Tongue (tissue), 2 donors: ENCODE measurements around the gene KRT28. TPM values are rescaled to one million over a fixed set of nuclear protein-coding genes. Genes with fewer than 3 reads are reported as not detected.
"Not testable (repeated sequence)": the region's sequence is repeated elsewhere in the genome, so short reads cannot be mapped to it uniquely, and the experiment has no call there.

Source experiments
- DNase-seq: peaks from one replicate; pipeline ENCODE4 v3.0.0-alpha.2; 2015
- total RNA-seq: library from RNA; depleted of rRNA; stranded (reverse); fragments of >200 nt; gene quantifications from one replicate; pipeline ENCODE4 v1.2.3, GENCODE V29; 2014

KRT28 gene
- total RNA-seq, 1 donor from 2014 or later = not detected

DNA sequence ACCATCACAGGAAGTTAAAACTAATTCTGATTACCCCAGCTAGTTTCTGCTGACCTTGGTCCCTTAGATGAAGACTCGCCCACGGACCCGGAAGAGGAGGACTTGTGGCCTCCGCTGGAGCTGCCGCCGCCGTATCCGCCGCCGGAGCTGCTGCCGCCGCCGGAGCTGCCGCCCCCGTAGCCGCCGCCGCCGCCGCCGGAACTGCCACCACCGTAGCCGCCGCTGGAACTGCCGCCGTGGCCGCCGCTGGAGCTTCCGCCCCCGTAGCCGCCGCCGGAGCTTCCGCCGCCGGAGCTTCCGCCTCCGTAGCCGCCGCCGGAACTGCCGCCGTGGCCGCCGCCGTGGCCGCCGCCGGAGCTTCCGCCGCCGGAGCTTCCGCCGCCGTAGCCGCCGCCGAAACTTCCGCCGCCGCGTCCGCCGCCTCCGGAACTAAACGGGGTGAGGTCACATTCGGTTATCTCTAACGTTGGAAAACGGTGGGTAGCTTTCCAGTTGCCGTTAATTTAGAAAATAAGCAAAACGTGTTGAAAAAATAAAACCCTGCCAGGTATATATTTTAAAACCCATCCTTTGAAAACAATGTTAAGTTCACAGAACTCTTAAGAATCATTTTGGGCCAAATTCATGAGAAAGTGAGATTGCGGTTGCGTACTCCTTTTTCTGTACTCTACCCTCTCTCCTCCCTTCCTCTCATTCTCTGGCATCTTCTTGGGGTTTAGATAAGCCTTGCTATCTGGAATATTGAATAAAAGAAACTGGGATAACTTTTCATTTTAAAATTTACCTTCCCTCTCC is 19.2 kb upstream of the KRT28 start:
- DNase-seq = peak; percentile 93

DNA sequence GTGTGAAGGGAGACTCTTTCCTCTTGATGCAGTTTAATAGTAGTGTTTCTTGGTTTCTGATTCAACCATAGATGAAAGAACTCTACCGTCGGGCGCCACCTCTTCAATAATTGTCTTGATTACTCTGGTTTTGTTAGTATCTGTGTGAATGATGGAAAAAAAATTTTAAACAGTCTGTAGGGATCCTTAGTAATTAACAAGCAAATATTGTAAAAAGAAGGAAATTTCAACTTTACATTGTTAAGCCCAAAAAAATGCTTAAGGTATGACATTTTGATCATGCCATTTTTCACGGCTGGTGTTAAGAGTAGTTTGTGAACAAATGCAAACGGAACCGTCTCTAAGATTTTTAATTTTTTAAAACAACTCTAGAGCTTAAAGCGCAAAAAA is 18.6 kb upstream of the KRT28 start:
- DNase-seq = no peak

DNA sequence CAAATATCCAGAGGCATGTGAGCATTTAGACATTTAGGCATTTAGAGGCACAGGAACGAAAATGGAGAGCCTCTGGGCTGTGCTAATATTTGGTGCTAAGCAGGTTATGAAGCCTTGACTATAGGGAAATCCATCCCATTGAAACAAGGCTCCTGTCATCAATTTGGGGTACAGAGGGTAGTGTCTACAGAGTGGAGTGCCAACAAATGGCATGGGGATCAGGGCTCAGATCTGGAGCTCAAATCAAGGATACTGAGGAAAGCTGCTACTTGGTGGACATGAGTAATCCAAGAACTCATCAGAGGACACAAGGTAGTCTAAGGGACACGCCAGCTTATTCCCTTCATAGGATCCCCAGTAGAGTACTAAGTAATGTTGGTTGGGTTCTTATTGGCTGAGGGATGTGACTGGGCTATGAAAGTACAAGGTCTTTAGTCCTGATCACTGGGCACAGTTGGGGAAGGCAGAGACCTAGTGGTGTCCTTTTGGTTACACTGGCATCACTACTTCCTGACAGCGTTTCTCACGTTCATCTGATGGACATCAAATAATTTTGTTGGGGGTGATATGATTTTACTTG is 17.4 kb upstream of the KRT28 start:
- no peak for DNase-seq

DNA sequence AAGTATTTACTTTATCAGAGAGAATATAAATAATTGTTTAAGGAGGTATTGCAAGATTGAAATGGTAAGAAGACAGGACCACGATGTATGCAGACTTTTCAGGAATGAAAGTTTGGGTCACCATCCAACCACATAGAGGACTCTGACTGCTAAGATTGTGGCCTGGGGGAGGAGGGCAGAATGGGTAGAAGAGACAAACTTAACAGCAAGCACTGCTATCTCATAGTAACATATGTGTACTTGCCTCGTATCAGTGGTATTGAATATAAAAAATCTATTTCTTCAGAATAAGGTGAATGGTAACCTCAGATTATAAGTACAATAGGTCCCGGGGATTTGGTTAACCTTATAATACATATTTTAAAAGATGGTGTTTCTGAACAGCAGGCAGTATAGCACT is 16.8 kb upstream of the KRT28 start:
- DNase-seq = no peak

DNA sequence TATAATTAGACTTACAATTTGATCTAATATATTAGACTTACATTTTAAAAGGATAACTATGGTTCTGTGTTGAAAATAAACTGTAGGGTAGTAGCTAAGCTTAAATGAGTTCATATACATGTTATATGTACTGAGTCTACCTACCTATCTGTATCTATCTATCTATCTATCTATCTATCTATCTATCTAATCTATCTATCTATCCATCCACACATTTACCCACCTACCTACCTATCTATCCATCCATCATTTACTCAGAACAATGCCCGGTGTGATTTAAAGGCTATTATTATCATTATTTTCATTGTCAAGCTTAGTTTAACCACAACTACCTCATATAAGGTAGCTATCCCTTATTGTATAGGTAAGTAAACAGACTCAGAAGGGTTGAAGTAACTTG is 15.6 kb upstream of the KRT28 start:
- no peak for DNase-seq

DNA sequence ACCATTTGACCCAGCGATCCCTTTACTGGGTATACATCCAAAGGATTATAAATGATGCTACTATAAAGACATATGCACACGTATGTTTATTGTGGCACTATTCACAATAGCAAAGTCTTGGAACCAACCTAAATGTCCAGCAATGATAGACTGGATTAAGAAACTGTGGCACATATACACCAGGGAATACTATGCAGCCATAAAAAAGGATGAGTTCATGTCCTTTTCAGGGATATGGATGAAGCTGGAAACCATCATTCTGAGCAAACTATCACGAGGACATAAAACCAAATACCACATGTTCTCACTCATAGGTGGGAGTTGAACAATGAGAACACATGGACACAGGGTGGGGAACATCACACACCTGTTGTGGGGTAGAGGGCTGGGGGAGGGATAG is 14.9 kb upstream of the KRT28 start:
- not testable (repeated sequence) for DNase-seq

DNA sequence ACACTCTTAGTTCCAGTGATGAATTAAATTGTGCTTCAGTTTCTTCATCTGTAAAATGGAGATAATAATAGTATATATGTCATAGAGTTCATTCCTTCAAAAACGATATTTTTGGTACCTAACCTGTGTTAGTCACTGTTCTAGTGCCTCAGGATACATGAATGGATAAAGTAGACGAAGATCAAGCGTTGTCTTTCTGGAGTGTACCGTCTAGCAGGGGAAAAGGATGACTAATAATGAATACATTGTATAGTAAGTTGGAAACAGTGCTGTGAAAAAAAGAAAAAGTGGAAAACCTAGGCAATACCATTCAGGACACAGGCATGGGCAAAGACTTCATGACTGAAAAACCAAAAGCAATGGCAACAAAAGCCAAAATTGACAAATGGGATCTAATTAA is 14.0 kb upstream of the KRT28 start:
- DNase-seq = no peak

DNA sequence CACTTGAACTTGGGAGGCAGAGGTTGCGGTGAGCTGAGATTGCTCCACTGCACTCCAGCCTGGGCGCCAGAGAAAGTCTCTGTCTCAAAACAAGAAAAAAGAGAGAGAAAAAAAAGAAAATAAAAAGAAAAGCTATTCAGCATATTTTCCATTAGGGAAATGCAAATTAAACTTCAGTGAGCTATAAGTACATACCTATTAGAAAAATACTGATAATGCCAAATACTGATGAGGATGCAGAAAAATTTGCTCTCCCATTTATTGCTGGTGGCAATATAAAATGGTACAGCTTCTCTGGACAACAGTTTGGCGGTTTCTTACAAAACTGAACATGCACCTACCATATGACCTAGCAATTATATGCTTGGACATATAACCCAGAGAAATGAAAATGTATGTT is 12.9 kb upstream of the KRT28 start:
- no peak for DNase-seq

DNA sequence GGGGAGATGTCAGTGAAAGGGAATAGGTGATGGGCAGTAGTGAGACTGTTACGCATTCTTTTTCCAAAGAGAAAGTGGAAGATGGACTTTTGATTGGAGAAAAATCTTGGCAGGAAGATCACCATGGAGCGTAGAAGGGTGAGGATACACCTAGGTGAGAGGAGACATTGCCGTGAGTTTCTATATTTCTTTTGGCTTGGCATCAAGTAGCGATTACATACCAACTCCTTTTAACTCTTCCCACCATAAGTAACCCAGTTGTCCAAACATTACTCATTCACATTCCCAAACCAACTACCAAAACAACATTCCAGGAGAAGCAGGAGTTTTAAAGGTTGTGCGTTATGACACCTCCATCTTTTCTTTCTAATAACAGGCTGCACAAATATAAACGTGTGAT is 10.7 kb upstream of the KRT28 start:
- DNase-seq = no peak

DNA sequence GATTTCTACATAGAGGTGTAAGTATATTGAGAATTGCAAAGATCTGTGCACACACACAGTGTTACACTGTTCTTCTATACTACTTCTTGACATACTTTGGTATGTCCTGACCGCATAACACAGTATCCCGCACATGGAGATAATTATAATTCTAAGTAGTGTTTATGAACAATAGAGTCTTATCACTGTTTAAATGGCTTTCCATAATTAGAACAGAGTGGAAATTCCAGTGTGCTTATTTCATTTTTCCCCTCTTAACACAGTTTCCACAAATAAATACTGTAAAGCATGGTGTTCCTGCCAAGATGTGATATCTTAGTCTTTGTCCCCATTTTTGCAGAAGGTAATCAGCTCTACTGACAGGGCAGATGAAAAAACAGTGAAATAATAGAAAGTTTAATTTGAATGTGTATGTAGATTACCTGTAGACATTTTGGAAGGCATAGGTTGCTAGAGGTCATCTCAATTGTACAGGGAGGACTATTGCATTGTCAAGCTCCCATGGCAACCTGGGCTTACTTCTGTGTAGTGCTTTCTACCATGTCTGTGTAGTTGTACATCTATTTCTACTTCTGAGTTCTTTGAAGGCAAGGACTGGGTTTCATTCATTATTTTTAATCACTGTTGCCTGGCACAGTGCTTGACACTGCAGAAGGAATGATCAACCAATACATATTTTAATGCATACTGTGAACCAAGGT is 10.1 kb upstream of the KRT28 start:
- no peak for DNase-seq

DNA sequence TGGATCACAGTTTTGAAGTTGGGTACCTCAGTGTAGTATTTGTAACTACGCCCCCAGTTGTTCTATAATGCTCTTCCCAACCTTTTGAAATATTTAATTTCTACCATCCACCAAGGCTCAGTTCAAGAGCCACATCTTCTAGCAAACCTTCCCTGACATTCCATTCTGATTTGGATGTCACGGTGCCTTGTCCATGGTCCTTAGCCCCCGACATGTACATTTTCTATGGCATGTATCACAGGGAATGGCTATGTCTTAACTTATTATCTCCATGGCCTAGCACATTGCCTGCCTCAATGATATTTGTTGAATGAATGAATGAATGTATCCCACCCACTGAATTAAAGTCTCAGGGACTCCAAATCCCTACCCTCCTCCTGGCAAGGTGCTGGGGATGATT is 6.4 kb upstream of the KRT28 start:
- DNase-seq = no peak

DNA sequence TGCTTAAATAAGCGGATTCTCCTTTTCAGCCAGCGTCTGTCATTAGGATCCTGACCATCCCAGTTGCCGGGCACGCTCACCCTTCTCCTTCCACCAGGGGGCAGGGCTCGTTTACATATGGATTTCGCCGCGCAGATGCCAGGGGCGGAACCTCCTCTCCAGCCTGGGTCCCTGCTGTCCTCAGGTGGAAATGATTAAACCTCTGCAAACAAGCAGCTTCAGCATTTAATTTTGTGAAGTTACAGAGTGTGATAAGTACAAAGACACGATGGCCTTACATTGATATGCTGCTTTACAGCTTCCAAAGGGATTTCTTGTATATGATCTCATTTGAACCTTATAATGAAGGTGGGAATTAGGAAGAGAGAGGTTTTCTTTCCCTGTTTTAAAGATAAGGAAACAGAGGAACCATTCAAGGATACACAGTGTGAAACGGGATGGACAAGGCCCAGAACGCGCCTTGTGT is 3.9 kb upstream of the KRT28 start:
- peak; percentile 89 for DNase-seq

DNA sequence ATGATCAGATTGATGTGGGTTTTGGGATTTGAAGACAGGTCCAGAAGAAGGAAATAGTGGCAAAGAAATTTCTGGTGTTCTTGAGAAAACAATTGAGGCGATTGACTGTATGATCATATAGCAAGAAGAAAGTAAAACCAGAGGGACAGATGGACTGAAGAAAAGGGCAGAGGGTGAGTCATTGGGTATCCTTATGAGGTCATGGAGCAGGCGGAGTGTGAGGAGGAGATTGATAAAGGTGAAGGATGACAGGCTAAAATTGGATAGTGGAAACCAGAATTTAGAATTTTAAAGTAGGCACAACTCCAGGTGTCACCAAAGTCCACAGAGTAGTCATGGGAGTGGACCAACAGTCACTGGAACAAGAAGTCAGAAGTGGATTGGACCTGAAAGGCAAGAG is 1.4 kb upstream of the KRT28 start:
- no peak for DNase-seq

DNA sequence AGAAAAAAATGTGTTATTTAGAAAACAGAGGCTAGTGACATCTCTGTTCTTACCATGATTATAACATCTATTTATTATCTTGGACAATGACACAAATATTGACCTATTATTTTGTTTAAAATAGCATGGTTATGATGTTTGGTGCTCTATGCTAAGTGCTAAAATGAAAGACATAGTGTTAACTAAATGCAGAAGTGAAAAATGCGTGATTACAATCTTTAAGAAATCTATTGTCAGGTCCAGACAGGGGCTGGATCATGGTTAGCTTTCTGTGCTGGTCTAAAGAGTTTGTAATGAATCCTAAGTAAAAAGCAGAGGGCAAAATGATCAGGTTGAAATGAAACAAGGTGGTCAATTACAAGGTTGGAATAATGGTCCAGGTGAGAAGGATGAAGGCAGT is 622 bp upstream of the KRT28 start:
- no peak for DNase-seq

DNA sequence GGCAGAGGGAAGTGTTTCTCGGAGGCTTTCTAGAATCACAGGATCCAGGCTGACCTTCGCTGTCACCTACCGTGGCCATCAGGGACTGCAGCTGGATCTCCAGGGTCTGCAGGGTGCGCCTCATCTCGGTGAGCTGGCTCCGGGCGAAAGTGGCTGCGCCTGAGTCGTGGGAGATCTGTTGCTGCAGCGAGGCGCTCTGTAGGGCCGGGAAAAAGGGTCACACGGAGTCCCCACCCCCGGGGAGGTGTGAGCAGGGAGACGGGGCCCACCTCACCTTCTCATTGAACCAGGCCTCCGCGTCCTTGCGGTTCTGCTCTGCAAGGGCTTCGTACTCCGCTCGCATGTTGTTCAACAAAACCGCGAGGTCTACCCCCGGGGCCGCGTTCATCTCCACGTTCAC is 2.9 kb downstream of the KRT28 start:
- DNase-seq = no peak

DNA sequence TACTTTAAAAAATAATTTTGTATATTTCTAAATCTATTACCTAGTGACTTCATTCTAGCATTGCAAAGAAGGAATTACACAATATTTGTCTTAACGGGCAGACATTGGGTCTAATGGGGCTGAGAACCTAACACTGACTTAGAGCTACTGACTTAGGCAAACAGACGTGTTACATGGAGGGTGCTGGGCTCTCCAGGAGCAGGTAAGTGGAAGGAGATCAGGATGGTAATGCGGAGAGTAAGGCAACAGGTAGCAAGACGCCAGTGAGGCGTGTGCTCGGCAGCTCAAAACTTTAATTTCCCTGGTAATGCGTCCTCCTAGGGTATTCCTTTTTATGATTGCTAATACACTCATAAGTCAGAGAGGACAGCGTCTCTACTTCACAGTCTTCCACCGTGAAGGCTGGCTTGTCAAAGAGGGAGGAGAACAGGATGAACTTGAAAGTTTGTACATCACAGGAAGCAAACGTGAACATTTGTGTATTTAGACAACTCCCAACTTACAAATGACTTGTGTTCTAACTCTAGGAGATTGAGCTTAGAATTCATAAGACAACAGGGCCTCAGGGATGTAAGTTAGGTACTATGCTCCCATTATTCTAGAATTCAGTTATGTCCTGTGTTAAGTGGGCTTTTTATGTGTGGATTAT is 4.6 kb downstream of the KRT28 start:
- no peak for DNase-seq

DNA sequence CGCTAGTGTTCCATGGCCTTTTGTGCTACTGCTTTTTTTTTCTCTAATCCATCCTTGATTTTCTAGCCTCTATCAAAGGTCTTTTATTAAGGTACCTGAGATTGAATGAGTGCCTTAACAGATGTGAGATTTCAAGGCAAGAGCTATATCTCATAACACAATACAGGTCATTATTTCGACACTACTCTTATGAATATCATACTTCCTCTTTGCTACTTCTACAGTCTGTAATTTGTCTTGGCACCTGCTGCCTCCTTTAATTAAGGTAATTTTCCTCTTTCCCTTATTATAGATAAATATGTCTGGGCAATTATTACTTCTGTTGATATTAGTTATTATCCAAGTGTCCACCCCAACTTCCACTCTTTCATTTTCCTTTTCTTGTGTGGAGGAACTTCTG is 5.3 kb downstream of the KRT28 start:
- DNase-seq = no peak

DNA sequence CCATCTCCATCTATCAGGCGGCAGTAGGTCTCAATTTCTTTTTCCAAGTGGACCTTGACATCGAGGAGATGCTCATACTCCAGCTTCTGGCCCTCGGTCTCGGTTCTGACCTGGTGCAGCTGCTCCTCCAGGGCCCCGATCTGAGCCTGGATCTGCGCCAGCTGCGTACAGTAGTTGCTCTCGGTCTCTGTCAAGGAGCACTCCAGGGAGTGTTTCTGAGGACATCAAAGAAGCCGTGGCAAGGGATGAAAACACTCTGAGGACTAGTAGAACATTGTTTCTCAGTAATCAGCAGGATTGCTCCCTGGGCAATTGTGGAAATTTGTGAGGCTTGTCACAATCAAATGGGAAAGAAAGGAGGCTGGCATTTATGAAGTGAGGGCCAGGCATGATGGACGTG is 5.9 kb downstream of the KRT28 start:
- no peak for DNase-seq

DNA sequence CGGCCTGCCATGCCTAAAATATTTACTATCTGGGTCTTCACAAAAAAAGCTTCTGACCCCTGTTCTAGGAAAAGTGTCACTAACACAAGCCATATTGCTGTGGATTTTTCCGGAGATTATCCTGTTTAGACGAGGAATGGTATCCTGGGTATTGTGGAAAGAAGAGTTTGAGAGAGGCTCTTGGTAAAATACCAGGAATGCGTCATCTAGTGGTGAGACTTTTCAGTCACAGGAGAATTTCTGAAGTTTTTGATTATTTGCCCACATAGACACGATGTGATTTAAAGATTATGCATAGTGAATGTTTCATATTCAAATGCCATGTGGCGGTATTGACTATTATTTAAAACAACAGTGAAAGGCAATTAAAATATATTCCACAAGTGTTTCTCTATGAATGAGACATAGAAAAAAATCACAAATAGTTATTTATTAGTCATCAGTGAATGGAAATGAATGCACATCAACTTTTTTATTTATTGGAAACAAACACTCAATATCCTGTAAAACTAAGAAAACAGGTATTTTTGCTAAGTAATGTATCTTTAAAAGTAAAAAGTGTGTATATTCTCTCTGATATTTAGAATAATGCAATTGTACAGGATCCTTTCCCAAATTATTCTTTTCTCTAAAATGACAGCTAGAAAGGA is 7.8 kb downstream of the KRT28 start:
- DNase-seq = peak; percentile 78

DNA sequence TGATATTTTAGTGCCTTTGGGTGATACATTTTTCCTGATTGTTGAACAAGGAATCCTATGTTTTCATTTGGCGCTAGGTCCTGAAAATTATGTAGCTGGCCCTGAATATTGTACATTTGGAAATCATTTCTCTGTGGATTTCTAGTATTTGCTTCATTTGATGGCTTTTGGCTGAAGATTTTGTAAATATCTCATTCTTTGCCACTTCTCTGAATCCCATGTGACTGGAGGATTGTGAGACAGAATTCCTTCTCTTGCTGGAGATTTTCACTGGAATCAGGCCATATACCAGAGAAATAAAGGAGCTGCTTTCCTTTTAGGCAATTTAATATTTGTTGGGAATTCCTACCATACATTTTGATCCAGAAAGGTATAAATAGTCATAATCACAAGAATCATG is 8.6 kb downstream of the KRT28 start:
- DNase-seq = peak; percentile 43

DNA sequence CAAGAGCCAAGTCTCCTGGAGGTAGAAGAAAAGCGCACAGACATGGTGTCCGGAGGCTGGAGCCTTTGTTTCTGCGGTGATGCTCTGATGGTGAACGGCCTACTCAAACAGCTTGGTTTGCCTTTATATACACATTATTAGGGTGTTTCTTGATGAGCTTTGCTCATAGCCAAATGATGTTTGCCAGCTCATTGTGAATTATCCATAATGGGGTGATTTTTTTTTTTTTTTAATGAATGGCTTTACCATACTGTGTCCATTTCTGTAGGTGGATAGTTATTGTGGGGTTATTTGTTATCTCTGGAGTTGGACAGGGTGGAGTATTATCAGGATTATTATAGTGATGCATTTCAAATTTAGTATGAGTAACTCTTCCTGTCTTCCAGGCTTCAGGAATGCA is 17.3 kb downstream of the KRT28 start, which contains the start of gene KRT27:
TSS of gene KRT27 (minus strand) at position 101 of the 400 bp plus-strand sequence. CDS start at position 44, 57 bp downstream.
- DNase-seq = no peak

DNA sequence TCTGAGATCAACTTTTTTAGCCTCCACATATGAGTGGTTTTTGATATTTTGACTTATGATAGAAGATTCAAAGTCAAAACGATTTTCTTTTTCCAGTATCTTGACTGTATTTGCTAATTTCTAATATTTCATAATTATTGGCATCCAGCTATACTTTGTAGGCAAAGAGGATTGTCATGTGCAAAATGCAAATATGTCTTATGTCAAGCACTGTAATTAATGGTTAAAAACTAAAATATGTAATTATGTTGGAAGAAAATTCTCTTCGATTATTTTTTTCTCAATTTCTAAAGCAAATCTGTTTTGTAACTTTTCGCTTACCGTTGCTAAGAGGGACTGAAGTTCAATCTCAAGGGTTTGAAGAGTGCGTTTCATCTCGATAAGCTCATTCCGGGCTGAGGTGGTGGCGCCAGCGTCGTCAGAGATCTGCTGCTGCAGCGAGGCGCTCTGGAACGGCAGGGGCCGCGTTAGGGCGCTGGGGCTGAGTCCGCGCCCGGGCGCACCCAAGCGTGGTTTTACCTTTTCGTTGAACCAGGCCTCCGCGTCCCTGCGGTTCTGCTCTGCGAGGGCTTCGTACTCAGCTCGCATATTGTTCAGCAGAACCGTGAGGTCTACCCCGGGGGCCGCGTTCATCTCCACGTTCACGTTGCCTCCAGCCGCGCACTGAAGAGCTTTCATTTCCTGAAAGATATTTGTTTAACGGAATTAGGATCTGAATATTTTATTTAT is 20.4 kb downstream of the KRT28 start:
- no peak for DNase-seq
